ENCODE data around the gene MYMX. TPM values are rescaled to one million over a fixed set of nuclear protein-coding genes. Genes with fewer than 3 reads are reported as not detected.

The MYMX gene
- polyA plus RNA-seq, 2 of the 4 experiments (the other 2 are of a cell fraction) = not detected

DNA sequence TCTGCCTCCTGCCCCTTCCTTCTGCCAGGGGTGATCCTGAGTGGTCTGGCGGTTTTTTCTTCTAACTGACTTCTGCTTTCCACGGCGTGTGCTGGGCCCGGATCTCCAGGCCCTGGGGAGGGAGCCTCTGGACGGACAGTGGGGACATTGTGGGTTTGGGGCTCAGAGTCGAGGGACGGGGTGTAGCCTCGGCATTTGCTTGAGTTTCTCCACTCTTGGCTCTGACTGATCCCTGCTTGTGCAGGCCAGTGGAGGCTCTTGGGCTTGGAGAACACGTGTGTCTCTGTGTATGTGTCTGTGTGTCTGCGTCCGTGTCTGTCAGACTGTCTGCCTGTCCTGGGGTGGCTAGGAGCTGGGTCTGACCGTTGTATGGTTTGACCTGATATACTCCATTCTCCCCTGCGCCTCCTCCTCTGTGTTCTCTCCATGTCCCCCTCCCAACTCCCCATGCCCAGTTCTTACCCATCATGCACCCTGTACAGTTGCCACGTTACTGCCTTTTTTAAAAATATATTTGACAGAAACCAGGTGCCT is 16.9 kb downstream of the MYMX start (continued):
- TF ChIP-seq TFCP2L1 (CRISPR knock-in tag; IDR thresholded peaks at IDR 0.05) (no peak), CBX8 (IDR thresholded peaks at IDR 0.05) (no peak), ESRRA (IDR thresholded peaks at IDR 0.05; ENCODE audit: borderline replicate concordance, low read length) (no peak), RARB (CRISPR knock-in tag; IDR thresholded peaks at IDR 0.05) (no peak), CBX2 (IDR thresholded peaks at IDR 0.05; ENCODE audit: borderline replicate concordance, low read depth) (no peak), MAZ (IDR thresholded peaks at IDR 0.05; ENCODE audit: borderline replicate concordance, low read depth, low read length) (no peak), JUN (IDR thresholded peaks at IDR 0.05) (no peak)
- TF ChIP-seq, protein P1, sequence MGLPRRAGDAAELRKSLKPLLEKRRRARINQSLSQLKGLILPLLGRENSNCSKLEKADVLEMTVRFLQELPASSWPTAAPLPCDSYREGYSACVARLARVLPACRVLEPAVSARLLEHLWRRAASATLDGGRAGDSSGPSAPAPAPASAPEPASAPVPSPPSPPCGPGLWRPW (IDR thresholded peaks at IDR 0.05) = no peak

DNA sequence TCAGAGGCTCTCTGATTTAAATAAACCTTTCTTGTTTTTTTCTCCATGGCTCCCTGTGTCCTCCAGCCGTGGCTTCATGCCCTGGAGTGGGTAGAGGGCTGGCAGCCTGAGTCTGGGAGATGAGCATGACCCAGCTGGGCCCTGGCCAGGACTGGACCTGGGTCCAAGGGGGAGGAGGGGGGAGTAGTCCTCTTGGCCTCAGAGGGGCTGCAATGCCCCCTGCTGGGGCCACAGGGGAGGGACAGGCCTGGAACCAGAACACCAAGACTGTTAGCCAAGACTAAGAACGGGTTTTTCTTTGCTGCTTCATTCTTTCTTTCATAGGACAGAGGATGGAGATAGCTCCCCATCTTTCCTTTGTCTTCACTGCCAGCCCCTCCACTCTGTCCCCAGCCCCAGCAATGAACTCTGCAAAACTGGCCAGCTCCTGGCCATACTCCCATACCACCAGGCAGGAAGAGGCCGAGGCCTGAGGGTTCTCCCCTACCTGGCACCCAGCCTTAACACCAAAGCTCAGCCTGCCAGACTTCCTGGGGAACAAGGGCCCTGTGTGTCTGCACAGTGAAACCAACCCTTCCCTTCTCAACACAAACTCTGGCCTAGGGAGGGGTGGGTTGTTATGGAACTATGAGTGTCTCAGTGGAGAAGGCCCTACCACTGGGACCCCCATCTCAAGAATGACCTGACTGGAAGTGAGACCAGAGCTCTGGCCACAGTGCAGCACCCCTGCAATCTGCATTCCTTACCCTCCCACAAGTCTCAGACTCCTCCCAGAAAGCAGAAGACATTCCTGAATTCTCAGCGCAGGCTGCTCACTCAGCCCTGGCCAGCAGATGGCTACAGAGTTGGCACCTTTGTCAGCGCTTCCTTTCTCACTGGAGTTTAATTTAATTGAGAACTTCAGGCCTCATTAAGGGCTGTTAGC is 17.6 kb downstream of the MYMX start:
- CTCF ChIA-PET = interaction anchor here (0.5 to 8.4 kb wide), 31 partner anchors 10 to 1659 kb away, joined by 3 to 111 read pairs (median 5); partner anchors contain the start of genes HSP90AB1, MYMX and SLC29A1
- 32% methylated on average over 5 of the region's 5 CpGs for WGBS (ENCODE audit: missing lambda C conversion rate)
- H3K27ac ChIP-seq = peak overlapping the region; percentile 11 to 77; a peak in 3 of 6 replicates
- DNase-seq (ENCODE audit: low read depth in 1 of 2, low spot score in 1 of 2) (peak in 1 of 2 experiments; percentile 61), FAIRE-seq (no peak), ATAC-seq (peak; percentile 42 to 69; a peak in 4 of 6 replicates)
- TF ChIP-seq, protein P2, sequence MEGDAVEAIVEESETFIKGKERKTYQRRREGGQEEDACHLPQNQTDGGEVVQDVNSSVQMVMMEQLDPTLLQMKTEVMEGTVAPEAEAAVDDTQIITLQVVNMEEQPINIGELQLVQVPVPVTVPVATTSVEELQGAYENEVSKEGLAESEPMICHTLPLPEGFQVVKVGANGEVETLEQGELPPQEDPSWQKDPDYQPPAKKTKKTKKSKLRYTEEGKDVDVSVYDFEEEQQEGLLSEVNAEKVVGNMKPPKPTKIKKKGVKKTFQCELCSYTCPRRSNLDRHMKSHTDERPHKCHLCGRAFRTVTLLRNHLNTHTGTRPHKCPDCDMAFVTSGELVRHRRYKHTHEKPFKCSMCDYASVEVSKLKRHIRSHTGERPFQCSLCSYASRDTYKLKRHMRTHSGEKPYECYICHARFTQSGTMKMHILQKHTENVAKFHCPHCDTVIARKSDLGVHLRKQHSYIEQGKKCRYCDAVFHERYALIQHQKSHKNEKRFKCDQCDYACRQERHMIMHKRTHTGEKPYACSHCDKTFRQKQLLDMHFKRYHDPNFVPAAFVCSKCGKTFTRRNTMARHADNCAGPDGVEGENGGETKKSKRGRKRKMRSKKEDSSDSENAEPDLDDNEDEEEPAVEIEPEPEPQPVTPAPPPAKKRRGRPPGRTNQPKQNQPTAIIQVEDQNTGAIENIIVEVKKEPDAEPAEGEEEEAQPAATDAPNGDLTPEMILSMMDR (IDR thresholded peaks at IDR 0.05) = peak; percentile 55
- TF ChIP-seq NFE2L2 (conservative IDR thresholded peaks at IDR 0.05; ENCODE audit: low read length) (no peak), SMC3 (IDR thresholded peaks at IDR 0.05) (peak; percentile 58), RAD21 (conservative IDR thresholded peaks at IDR 0.05 in 1 of 2, IDR thresholded peaks at IDR 0.05 in 1 of 2) (peak; percentile 65), RNF2 (IDR thresholded peaks at IDR 0.05; ENCODE audit: borderline replicate concordance, low read depth) (no peak), HOXB13 (CRISPR knock-in tag; IDR thresholded peaks at IDR 0.05; ENCODE audit: low read depth) (no peak)
- H3K9me3 ChIP-seq = no peaks in the 10 kb centered on the region
- POLR2A ChIA-PET = interaction anchor here (1.8 kb wide), 1 partner anchor 13 kb away, joined by 13 read pairs; the partner anchor contains the start of gene HSP90AB1
- H3K4me3 ChIP-seq = no peak overlapping the region
- H3K4me1 ChIP-seq = peaks cover 39% of the 10 kb centered on the region
- peak overlapping the region; percentile 25; the same call in 1 of the 3 replicates for H3K4me2 ChIP-seq

DNA sequence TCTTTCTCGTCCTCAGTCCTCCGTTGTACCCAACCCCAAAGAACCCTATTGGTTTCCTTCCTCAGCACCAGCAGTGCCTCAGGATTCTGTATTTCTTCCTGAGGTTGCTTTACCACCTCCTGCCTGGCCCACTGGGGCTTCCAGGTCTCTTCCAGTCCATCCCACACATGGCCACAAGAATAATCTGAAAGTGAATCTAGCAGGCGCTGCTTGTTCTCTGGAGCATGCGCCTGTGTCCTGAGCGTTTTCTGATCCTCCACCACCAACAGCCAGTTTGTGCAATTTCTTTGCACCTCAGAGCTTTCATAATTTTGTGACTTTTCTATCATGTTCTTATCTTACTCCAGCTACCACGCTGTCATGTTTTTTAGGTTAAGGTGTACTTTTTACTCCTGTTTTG is 18.5 kb downstream of the MYMX start:
- TF ChIP-seq KDM1A (IDR thresholded peaks at IDR 0.05; ENCODE audit: low read depth) (no peak), EHMT2 (IDR thresholded peaks at IDR 0.05; ENCODE audit: low read depth) (no peak), ZFP36 (IDR thresholded peaks at IDR 0.05; ENCODE audit: borderline replicate concordance, partially characterized antibody) (no peak), FOSL2 (IDR thresholded peaks at IDR 0.05) (no peak), FOSL2 (CRISPR knock-in tag; IDR thresholded peaks at IDR 0.05) (no peak), BHLHE40 (IDR thresholded peaks at IDR 0.05; ENCODE audit: low read depth, low read length) (no peak), PHF8 (IDR thresholded peaks at IDR 0.05; ENCODE audit: borderline replicate concordance, low read depth) (no peak), EP300 (IDR thresholded peaks at IDR 0.05) (no peak)
- DNase-seq (ENCODE audit: low read depth in 1 of 2, low spot score in 1 of 2) = no peak
- Histone ChIP-seq H3K27ac (peak overlapping the region in 1 of 2 experiments; percentile 53; a peak in 2 of 6 replicates), H3K4me1 (peaks cover 39% of the 10 kb centered on the region), H3K4me3 (no peak overlapping the region), H3K4me2 (no peak overlapping the region), H3K9me3 (no peaks in the 10 kb centered on the region)
- no peak for FAIRE-seq
- ChIA-PET CTCF (interaction anchor here (1.2 to 8.4 kb wide), 23 partner anchors 11 to 466 kb away, joined by 3 to 111 read pairs (median 7); partner anchors contain the start of genes HSP90AB1, MYMX and SLC29A1), POLR2A (interaction anchor here (1.8 kb wide), 1 partner anchor 12 kb away, joined by 13 read pairs; the partner anchor contains the start of gene HSP90AB1)
- no peak for ATAC-seq
- WGBS (ENCODE audit: missing lambda C conversion rate) = 94% methylated on average over 6 of the region's 6 CpGs

Measured in A549 (cell line).